HK-2 (cell line): ENCODE results near the gene PRMT1.
"Not testable (repeated sequence)": the region's sequence is repeated elsewhere in the genome, so short reads cannot be mapped to it uniquely, and the experiment has no call there.

Experiments
- DNase-seq: peaks from one replicate; pipeline ENCODE4 v3.0.0-alpha.2; 2018; ENCODE audit not compliant: unreplicated experiment

PRMT1 gene

GRCh38 chr19:49719420-49719819 lies 42.3 kb downstream of the PRMT1 start:
- DNase-seq, result not testable (repeated sequence)

DNA sequence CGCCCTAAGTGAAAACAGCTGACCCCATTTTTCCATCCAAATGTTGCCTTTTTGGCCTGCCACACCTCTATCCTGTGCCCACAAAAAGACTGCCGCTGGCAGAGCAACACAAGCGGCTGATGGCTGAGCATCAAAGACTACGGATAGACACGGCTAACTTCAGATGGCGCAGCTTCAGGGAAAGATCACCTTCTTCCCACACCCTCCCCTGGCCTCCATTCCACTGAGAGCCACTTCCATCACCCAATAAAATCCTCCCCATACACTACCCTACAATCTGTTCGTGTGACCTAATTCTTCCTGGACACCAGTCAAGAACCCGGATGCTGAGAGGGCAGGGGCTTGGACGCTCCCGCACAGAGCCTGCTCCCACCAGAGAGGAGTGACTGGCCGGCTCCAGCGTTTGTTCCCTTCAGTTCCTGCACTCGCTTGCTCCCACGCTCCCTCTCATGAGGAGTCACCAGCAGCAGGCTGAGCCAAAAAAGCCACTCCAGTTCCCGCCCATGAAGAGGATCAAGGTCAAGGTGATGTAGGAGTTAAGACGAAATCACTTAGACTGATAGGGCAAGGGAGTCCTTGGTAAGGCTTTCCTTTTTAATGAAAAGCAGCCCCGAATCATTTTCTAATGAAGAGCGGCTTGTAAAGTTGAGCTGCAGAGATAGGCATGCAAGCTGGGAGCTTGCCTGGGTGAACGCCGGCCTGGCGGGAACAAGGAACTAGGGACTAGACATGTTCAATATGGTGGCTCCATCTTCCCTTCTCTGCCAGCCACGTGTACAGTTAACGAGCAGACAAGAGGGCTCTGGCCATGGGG lies 50.4 kb downstream of the PRMT1 start:
- no peak for DNase-seq

GRCh38 chr19:49730166-49730565 lies 53.1 kb downstream of the PRMT1 start:
- DNase-seq, result no peak
